HG02852 (cell line): Measurements from ENCODE around the gene ULK4.
"Not testable (repeated sequence)": the region's sequence is repeated elsewhere in the genome, so short reads cannot be mapped to it uniquely, and the experiment has no call there.

Experiments
- ATAC-seq: cut with Tn5 transposase; IDR thresholded peaks from one replicate; pipeline ENCODE4 v1.9.1; 2021; ENCODE audit warnings: mild to moderate bottlenecking, moderate library complexity; ENCODE audit not compliant: unreplicated experiment

ULK4 gene

GRCh38 chr3:41284934-41285333 lies 677.0 kb downstream of the ULK4 start:
- not testable (repeated sequence) for ATAC-seq

GRCh38 chr3:41277790-41278465 lies 684.0 kb downstream of the ULK4 start:
- ATAC-seq: no peak

GRCh38 chr3:41276191-41276590 lies 685.7 kb downstream of the ULK4 start:
- no peak for ATAC-seq

- no peak for ATAC-seq
Measured at GRCh38 chr3:41274944-41275668, 686.8 kb downstream of the ULK4 start.

GRCh38 chr3:41272667-41273066 lies 689.2 kb downstream of the ULK4 start:
- no peak for ATAC-seq

GRCh38 chr3:41267975-41268640 lies 693.8 kb downstream of the ULK4 start:
- no peak for ATAC-seq

GRCh38 chr3:41265823-41266273 lies 696.1 kb downstream of the ULK4 start:
- no peak for ATAC-seq

GRCh38 chr3:41265011-41265545 lies 696.8 kb downstream of the ULK4 start:
- no peak for ATAC-seq

GRCh38 chr3:41260063-41260450 lies 701.8 kb downstream of the ULK4 start:
- no peak for ATAC-seq

- no peak for ATAC-seq
Measured at GRCh38 chr3:41259449-41260062, 702.3 kb downstream of the ULK4 start.

- ATAC-seq: no peak
Measured at GRCh38 chr3:41258239-41258800, 703.6 kb downstream of the ULK4 start.

- no peak for ATAC-seq
Measured at GRCh38 chr3:41251593-41251992, 710.3 kb downstream of the ULK4 start.

- ATAC-seq: no peak
Measured at GRCh38 chr3:41250825-41251224, 711.1 kb downstream of the ULK4 start.

GRCh38 chr3:41249318-41249717 lies 712.6 kb downstream of the ULK4 start:
- ATAC-seq: no peak

GRCh38 chr3:41248525-41248924 lies 713.4 kb downstream of the ULK4 start:
- ATAC-seq: no peak

- ATAC-seq: no peak
Measured at GRCh38 chr3:41247055-41248004, 714.6 kb downstream of the ULK4 start.

GRCh38 chr3:41244620-41245336 lies 717.1 kb downstream of the ULK4 start:
- no peak for ATAC-seq

- ATAC-seq: no peak
Measured at GRCh38 chr3:41243183-41243582, 718.7 kb downstream of the ULK4 start.
